HEK293T (cell line): Measurements from ENCODE around the gene AKAP9.

Experiments
- ARNT ChIP-seq: fragments of 450-650 bp; IDR thresholded peaks from 2 replicates; pipeline ENCODE4 v1.6.1; 2017; ENCODE audit warnings: mild to moderate bottlenecking
- BHLHE40 ChIP-seq: fragments of 450-650 bp; IDR thresholded peaks from 2 replicates; pipeline ENCODE4 v1.6.1; 2016; ENCODE audit warnings: mild to moderate bottlenecking, moderate library complexity, borderline replicate concordance
- CTBP1 ChIP-seq: fragments of 450-650 bp; IDR thresholded peaks from 2 replicates; pipeline ENCODE4 v1.6.1; 2016; ENCODE audit warnings: borderline replicate concordance
- ELF4 ChIP-seq: fragments of 450-650 bp; IDR thresholded peaks from 2 replicates; pipeline ENCODE4 v1.6.1; 2017; ENCODE audit warnings: antibody characterized with exemption
- FOXA1 ChIP-seq: fragments of 450-650 bp; IDR thresholded peaks from 2 replicates; pipeline ENCODE4 v1.6.1; 2016; ENCODE audit warnings: mild to moderate bottlenecking
- FOXK2 ChIP-seq: fragments of 450-650 bp; IDR thresholded peaks from 2 replicates; pipeline ENCODE4 v1.6.1; 2016; ENCODE audit warnings: mild to moderate bottlenecking
- FOXM1 ChIP-seq: fragments of 450-650 bp; IDR thresholded peaks from 2 replicates; pipeline ENCODE4 v1.6.1; 2017; ENCODE audit warnings: mild to moderate bottlenecking, borderline replicate concordance
- LEF1 ChIP-seq: fragments of 450-650 bp; IDR thresholded peaks from 2 replicates; pipeline ENCODE4 v1.6.1; 2017; ENCODE audit warnings: mild to moderate bottlenecking, borderline replicate concordance
- NFRKB ChIP-seq: fragments of 450-650 bp; IDR thresholded peaks from 2 replicates; pipeline ENCODE4 v1.6.1; 2016; ENCODE audit warnings: mild to moderate bottlenecking, moderate library complexity
- SP1 ChIP-seq: fragments of 450-650 bp; IDR thresholded peaks from 2 replicates; pipeline ENCODE4 v1.6.1; 2017
- SUZ12 ChIP-seq: fragments of 450-650 bp; IDR thresholded peaks from 2 replicates; pipeline ENCODE4 v1.6.1; 2016; ENCODE audit warnings: mild to moderate bottlenecking
- TARDBP ChIP-seq: fragments of 450-650 bp; IDR thresholded peaks from 2 replicates; pipeline ENCODE4 v1.6.1; 2016
- ZNF384 ChIP-seq: fragments of 450-650 bp; IDR thresholded peaks from 2 replicates; pipeline ENCODE4 v1.6.1; 2016
- TF ChIP-seq, protein P1 (sequence below): fragments of 450-650 bp; IDR thresholded peaks from 2 replicates; pipeline ENCODE4 v1.6.1; 2016

GRCh38 chr7:92108821-92109220 lies 168.2 kb downstream of the AKAP9 start:
- TF ChIP-seq ELF4, result no peak
- no peak for TF ChIP-seq SUZ12
- no peak for TF ChIP-seq LEF1
- TF ChIP-seq BHLHE40, result no peak
- no peak for TF ChIP-seq FOXA1
- TF ChIP-seq, protein P1, sequence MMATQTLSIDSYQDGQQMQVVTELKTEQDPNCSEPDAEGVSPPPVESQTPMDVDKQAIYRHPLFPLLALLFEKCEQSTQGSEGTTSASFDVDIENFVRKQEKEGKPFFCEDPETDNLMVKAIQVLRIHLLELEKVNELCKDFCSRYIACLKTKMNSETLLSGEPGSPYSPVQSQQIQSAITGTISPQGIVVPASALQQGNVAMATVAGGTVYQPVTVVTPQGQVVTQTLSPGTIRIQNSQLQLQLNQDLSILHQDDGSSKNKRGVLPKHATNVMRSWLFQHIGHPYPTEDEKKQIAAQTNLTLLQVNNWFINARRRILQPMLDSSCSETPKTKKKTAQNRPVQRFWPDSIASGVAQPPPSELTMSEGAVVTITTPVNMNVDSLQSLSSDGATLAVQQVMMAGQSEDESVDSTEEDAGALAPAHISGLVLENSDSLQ, result no peak
- TF ChIP-seq TARDBP, result no peak
- no peak for TF ChIP-seq SP1
- TF ChIP-seq CTBP1, result no peak
- TF ChIP-seq ARNT, result no peak
- no peak for TF ChIP-seq ZNF384
- TF ChIP-seq FOXM1, result no peak
- TF ChIP-seq FOXK2, result no peak
- no peak for TF ChIP-seq NFRKB
